Caco-2 (cell line): Measurements from ENCODE around the gene HES7. TPM values are rescaled to one million over a fixed set of nuclear protein-coding genes. Genes with fewer than 3 reads are reported as not detected.

Experiments used
- BruUV-seq: library from RNA; stranded (reverse); fragments of 400-500 nt; replicated peaks from 2 replicates; lab custom pipeline; 2021; lab: Mats Ljungman, UMichigan
- CTCF ChIA-PET: fragments of 300-600 bp; sonication (Branson Sonifier 250); formaldehyde crosslinking; loops from one replicate; lab custom pipeline; 2022; ENCODE audit warnings: antibody characterized with exemption; lab: Charles Lee
- POLR2A ChIA-PET: fragments of 300-600 bp; sonication (Branson Sonifier 250); formaldehyde crosslinking; loops from one replicate; lab custom pipeline; 2022; ENCODE audit warnings: antibody characterized with exemption; lab: Charles Lee
- DNase-seq, 2 experiments: peaks; one replicate each; pipeline versions ENCODE4 v3.0.0 to v3.0.0-alpha.2; 2020 to 2022
- H3K27me3 ChIP-seq: replicated peaks from 2 replicates; pipeline ENCODE4 v1.6.0; 2011; ENCODE audit warnings: low read length; ENCODE audit not compliant: control insufficient read depth, insufficient read depth
- H3K36me3 ChIP-seq: 2 replicates; pipeline ENCODE4 v1.5.1; 2011; ENCODE audit warnings: low read length; ENCODE audit not compliant: control insufficient read depth, insufficient read depth
- H3K4me1 ChIP-seq: fragments of 250-450 bp; sonication (Bioruptor Pico); 2 replicates; pipeline ENCODE4 v1.5.1; 2020; ENCODE audit warnings: mild to moderate bottlenecking
- H3K4me3 ChIP-seq: 2 replicates; pipeline ENCODE4 v1.5.1; 2011; ENCODE audit warnings: low read depth, mild to moderate bottlenecking, control low read depth, low read length
- H3K9me3 ChIP-seq: fragments of 250-450 bp; sonication (Bioruptor Pico); 2 replicates; pipeline ENCODE4 v1.5.1; 2020; ENCODE audit warnings: mild to moderate bottlenecking, moderate library complexity
- H3K27ac Mint-ChIP-seq: one replicate; pipeline ENCODE4 v1.8.0; 2022; ENCODE audit warnings: mixed read lengths; ENCODE audit not compliant: unreplicated experiment
- H3K27me3 Mint-ChIP-seq: one replicate; pipeline ENCODE4 v1.8.0; 2022; ENCODE audit warnings: mixed read lengths; ENCODE audit not compliant: insufficient read depth, unreplicated experiment
- H3K36me3 Mint-ChIP-seq: one replicate; pipeline ENCODE4 v1.8.0; 2022; ENCODE audit warnings: mild to moderate bottlenecking, mixed read lengths; ENCODE audit not compliant: insufficient read depth, unreplicated experiment
- H3K4me1 Mint-ChIP-seq: one replicate; pipeline ENCODE4 v1.8.0; 2022; ENCODE audit warnings: low read depth, mixed read lengths; ENCODE audit not compliant: unreplicated experiment
- H3K4me3 Mint-ChIP-seq: one replicate; pipeline ENCODE4 v1.8.0; 2022; ENCODE audit warnings: mild to moderate bottlenecking, moderate library complexity, mixed read lengths; ENCODE audit not compliant: unreplicated experiment
- H3K9me3 Mint-ChIP-seq: one replicate; pipeline ENCODE4 v1.8.0; 2022; ENCODE audit warnings: mixed read lengths; ENCODE audit not compliant: unreplicated experiment
- CTCF ChIP-seq, 2 experiments: fragments of 200-600 bp in 1 of 2; IDR thresholded peaks; 1 replicate in 1 of 2; 2 replicates in 1 of 2; pipeline versions ENCODE4 v1.5.1 to v1.8.0; 2011 to 2022; ENCODE audit warnings: antibody characterized with exemption in 1 of 2, control low read depth in 1 of 2, inconsistent platforms in 1 of 2, low read depth in 1 of 2, low read length in 1 of 2, mild to moderate bottlenecking in 1 of 2, moderate library complexity in 1 of 2; ENCODE audit not compliant: insufficient read depth in 1 of 2, severe bottlenecking in 1 of 2, unreplicated experiment in 1 of 2
- intact Hi-C: fragments of 100-400 bp; cut with micrococcal nuclease; formaldehyde crosslinking; loops from one replicate; pipeline ENCODE4 v1.10.0; 2022; ENCODE audit not compliant: unreplicated experiment
- total RNA-seq: library from RNA; stranded (reverse); gene quantifications from 2 replicates; pipeline ENCODE4 v1.2.3, GENCODE V29; 2022

The HES7 gene
- total RNA-seq, 1 experiment from 2014 or later: not detected

- H3K36me3 Mint-ChIP-seq: peaks cover 22% of the 10 kb centered on the region
- intact Hi-C loops: no loop called here
- no peak for DNase-seq
- H3K36me3 ChIP-seq: no peaks in the 10 kb centered on the region
- ChIA-PET POLR2A (interaction anchor here (1.0 kb wide), 1 partner anchor 22 kb away, joined by 7 read pairs; no protein-coding TSS in a partner anchor), CTCF (interaction anchor here (1.0 kb wide), 1 partner anchor 12 kb away, joined by 3 read pairs; no protein-coding TSS in a partner anchor)
- no TSS peak for BruUV-seq
- peaks cover 21% of the 10 kb centered on the region for H3K4me1 Mint-ChIP-seq
- H3K27ac Mint-ChIP-seq: no peak overlapping the region
- no peaks in the 10 kb centered on the region for H3K9me3 ChIP-seq
- no peaks in the 10 kb centered on the region for H3K27me3 ChIP-seq
- H3K4me3 Mint-ChIP-seq: peak overlapping the region; percentile 84
- H3K9me3 Mint-ChIP-seq: no peaks in the 10 kb centered on the region
- peak overlapping the region; percentile 70 for H3K4me3 ChIP-seq
- no peak for TF ChIP-seq CTCF (IDR thresholded peaks at IDR 0.05; ENCODE audit: insufficient read depth in 1 of 2, low read depth in 1 of 2, low read length in 1 of 2, severe bottlenecking in 1 of 2, unreplicated experiment in 1 of 2)
- H3K4me1 ChIP-seq: peaks cover 19% of the 10 kb centered on the region
- no peaks in the 10 kb centered on the region for H3K27me3 Mint-ChIP-seq
Measured at GRCh38 chr17:8151641-8152111, 27.8 kb upstream of the HES7 start.

GRCh38 chr17:8151120-8151640 is 27.3 kb upstream of the HES7 start:
- H3K36me3 Mint-ChIP-seq: peaks cover 22% of the 10 kb centered on the region
- no peaks in the 10 kb centered on the region for H3K27me3 Mint-ChIP-seq
- no peak for DNase-seq
- no peaks in the 10 kb centered on the region for H3K9me3 ChIP-seq
- no peaks in the 10 kb centered on the region for H3K27me3 ChIP-seq
- no peaks in the 10 kb centered on the region for H3K36me3 ChIP-seq
- peak overlapping the region; percentile 84 for H3K4me3 Mint-ChIP-seq
- ChIA-PET POLR2A (no interaction called here), CTCF (no interaction called here)
- no peaks in the 10 kb centered on the region for H3K9me3 Mint-ChIP-seq
- no TSS peak for BruUV-seq
- H3K4me3 ChIP-seq: peak overlapping the region; percentile 70
- no peak for TF ChIP-seq CTCF (IDR thresholded peaks at IDR 0.05; ENCODE audit: insufficient read depth in 1 of 2, low read depth in 1 of 2, low read length in 1 of 2, severe bottlenecking in 1 of 2, unreplicated experiment in 1 of 2)
- H3K4me1 ChIP-seq: peaks cover 19% of the 10 kb centered on the region
- intact Hi-C loops: no loop called here
- H3K4me1 Mint-ChIP-seq: peaks cover 21% of the 10 kb centered on the region
- no peak overlapping the region for H3K27ac Mint-ChIP-seq

- H3K36me3 ChIP-seq: no peaks in the 10 kb centered on the region
- CTCF ChIA-PET: no interaction called here
Measured at GRCh38 chr17:8150194-8151119, 26.6 kb upstream of the HES7 start.

More at GRCh38 chr17:8150194-8151119, 26.6 kb upstream of the HES7 start:
- peak overlapping the region; percentile 27 for H3K4me3 Mint-ChIP-seq
- H3K36me3 Mint-ChIP-seq: peaks cover 22% of the 10 kb centered on the region
- DNase-seq: no peak
- no peaks in the 10 kb centered on the region for H3K9me3 Mint-ChIP-seq
- BruUV-seq: no TSS peak
- intact Hi-C loops: no loop called here
- H3K27ac Mint-ChIP-seq: no peak overlapping the region
- peaks cover 17% of the 10 kb centered on the region for H3K4me1 ChIP-seq
- POLR2A ChIA-PET: no interaction called here
- TF ChIP-seq CTCF (IDR thresholded peaks at IDR 0.05; ENCODE audit: insufficient read depth in 1 of 2, low read depth in 1 of 2, low read length in 1 of 2, severe bottlenecking in 1 of 2, unreplicated experiment in 1 of 2): no peak
- H3K4me1 Mint-ChIP-seq: peaks cover 21% of the 10 kb centered on the region
- H3K27me3 ChIP-seq: no peaks in the 10 kb centered on the region
- no peaks in the 10 kb centered on the region for H3K27me3 Mint-ChIP-seq
- H3K9me3 ChIP-seq: no peaks in the 10 kb centered on the region
- no peak overlapping the region for H3K4me3 ChIP-seq
